NCI-H1105 (cell line): ENCODE measurements around the gene POP5.
"Not testable (repeated sequence)": the region's sequence is repeated elsewhere in the genome, so short reads cannot be mapped to it uniquely, and the experiment has no call there.

Experiments
- DNase-seq: peaks from one replicate; lab custom pipeline; 2025; lab: John Stamatoyannopoulos, UW

The POP5 gene

DNA sequence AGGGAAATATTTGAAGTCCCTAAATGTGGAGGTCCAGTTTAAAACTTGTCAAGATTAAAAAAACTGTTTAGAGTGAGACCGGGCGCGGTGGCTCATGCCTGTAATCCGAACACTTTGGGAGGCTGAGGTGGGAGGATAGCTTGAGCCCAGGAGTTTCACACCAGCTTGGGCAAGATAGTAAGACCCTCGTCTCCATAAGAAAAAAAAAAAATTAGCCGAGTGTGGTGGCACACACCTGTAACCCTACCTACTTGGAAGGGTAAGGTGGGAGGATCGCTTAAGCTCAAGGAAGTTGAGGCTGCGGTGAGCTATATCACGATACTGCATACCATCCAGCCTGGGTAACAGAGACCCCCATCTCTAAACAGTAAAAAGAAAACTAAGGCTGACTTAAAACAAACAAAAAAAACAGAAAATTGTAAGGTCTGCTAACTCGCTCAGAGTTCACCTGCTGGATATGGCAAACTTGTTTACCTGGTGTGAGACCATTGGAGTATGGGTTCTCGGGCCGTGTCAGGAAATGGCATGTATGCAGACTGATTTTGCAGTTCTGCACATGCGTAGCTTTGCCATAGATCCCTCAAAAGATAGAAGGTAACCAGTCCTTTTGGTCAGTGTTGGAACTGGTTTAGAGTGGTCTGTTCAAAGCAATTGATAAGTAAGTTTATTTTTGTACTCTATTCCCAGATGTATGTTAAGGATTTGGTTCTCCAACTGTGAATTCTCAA is 45.0 kb downstream of the POP5 start:
- no peak for DNase-seq

- DNase-seq: peak; percentile 39
Observed at GRCh38 chr12:120534703-120535655, 46.2 kb downstream of the POP5 start.

DNA sequence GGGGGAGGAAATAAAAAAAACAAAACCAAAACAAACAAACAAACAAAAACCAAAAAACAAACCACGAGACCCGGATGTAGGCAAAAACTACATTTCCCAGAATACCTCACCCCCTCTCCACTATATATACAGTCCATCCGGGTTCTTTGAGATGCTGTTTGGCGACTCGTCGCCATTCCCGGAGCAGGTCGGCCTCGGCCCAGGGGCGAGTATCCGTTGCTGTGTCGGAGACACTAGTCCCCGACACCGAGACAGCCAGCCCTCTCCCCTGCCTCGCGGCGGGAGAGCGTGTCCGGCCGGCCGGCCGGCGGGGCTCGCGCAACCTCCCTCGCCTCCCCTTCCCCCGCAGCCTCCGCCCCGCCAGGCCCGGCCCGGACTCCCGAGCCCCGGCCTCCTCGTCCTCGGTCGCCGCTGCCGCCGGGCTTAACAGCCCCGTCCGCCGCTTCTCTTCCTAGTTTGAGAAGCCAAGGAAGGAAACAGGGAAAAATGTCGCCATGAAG is 46.9 kb downstream of the POP5 start, which contains the start of gene RNF10:
Gene RNF10, plus strand, starts transcription at position 154 of the 500 bp plus-strand sequence. CDS start 456 bp downstream, outside the sequence.
- peak; percentile 88 for DNase-seq

GRCh38 chr12:120532701-120533238 is 48.4 kb downstream of the POP5 start:
- no peak for DNase-seq

DNA sequence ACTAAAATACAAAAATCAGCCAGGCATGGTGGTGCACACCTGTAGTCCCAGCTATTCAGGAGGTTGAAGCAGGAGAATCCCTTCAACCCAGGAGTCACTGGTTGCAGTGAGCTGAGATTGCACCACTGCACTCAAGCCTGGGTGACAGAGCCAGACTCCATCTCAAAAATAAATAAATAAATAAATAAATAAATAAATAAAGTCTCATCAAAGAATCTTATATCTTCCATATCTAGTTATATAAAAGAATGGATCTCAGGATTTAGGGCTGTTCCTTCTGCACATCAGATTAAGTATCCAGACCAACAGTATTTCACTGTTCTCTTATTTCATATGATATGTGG is 50.8 kb downstream of the POP5 start:
- not testable (repeated sequence) for DNase-seq

DNA sequence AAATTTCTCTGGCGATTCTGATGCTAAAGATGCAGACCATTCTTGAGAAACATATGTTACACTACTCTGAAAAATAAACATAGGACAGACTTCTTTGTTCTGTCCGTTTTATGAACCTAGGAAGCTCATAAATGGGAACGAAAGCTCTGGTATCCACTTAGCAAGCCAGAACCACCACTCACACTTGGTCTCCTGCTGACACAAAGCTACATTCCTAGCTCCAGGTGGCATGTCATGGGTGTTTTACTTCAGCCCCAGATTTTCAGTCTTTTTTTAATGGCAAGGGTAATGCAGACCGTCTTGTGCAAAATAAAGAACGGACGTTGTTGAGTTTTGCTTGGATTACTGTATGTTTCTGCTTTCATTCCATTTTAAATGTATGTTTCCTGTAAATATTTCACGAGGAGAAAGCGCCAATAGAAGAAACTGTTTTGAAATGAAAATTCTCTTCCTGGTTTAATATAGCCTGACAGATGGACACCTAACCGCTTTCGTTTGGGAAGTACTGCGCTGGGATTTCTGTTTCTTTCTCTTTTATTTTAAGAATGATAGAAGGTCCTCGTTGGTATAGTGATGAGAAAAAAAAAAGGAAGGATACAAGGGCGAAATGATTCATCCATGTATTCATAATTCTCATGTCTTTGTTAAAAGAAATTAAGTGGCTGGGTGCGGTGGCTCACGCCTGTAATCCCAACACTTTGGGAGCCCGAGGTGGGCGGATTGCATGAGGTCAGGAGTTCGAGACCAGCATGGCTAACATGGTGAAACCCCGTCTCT is 51.4 kb downstream of the POP5 start:
- DNase-seq: no peak

GRCh38 chr12:120528861-120529525 is 52.2 kb downstream of the POP5 start, which contains the start of gene COQ5:
Gene COQ5 (minus strand): TSS chr12:120529158. CDS start chr12:120529141, 17 bp downstream.
- peak; percentile 84 for DNase-seq
